Measurements from ENCODE around the gene PARVB.

DNA sequence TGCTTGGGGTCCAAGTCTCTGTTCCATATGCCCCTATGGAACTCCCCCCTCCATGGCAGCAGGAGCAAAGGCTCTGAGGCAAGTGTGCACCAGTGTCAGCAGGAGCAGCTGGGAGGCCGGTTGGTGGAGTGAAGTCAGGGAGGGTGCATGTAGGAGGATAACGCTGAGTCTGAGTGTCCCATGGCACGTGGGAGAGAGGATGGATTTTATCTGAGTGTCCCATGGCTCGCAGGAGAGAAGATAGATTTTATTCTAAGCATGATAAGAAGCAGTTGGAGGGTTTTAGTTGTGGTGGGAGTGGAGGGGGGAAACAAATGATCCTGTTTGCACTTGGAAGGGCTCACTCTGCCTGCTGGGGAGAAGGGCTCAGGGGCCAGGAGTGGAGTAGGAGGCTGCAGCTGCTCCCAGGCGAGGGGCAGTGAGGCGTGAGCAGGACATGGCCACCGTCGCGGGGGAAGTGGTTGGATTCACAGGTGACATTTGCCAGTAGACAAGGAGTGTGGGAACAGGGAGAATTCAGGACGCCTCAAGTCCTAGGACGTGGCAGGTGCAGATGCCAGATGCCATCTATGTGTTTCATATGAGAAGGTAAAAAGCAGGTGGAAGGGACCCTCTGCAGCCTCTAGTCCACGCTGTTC is 123.0 kb downstream of the PARVB start:
- TF ChIP-seq POU5F1 (IDR thresholded peaks at IDR 0.05; ENCODE audit: low read depth, low read length): no peak
- TF ChIP-seq, protein P1, sequence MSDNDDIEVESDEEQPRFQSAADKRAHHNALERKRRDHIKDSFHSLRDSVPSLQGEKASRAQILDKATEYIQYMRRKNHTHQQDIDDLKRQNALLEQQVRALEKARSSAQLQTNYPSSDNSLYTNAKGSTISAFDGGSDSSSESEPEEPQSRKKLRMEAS (IDR thresholded peaks at IDR 0.05): no peak
